Measurements from ENCODE around the gene EEF1A2. TPM values are rescaled to one million over a fixed set of nuclear protein-coding genes. Genes with fewer than 3 reads are reported as not detected.

EEF1A2 gene
- total and polyA plus RNA-seq, 4 donors, result 0.05 to 0.12 TPM; not detected in 2

DNA sequence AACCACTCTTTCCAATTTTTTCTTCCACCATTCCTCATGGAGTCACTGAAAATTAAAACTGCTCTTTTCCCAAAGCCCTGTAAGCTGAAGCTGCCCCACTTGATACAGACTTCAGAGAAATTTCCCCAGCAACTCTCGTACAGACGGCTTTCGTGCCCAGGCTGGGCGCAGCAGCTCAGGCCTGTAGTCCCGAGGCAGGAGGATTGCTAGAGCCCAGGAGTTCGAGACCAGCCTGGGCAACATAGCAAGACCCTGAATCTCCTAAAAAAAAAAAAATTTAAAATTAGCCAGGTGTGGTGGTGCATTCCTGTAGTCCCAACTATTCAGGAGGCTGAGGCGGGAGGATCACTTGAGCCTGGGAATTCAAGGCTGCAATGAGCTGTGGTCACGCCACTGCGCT is 28.3 kb upstream of the EEF1A2 start:
- Histone ChIP-seq H3K27me3 (ENCODE audit: control insufficient read depth in 4 of 4, insufficient read depth in 4 of 4, low read length in 3 of 4) (no peaks in the 10 kb centered on the region), H3K36me3 (ENCODE audit: control insufficient read depth in 4 of 4, insufficient read depth in 3 of 4, low read depth in 1 of 4, low read length in 3 of 4) (no peaks in the 10 kb centered on the region), H3K27ac (ENCODE audit: low read depth in 1 of 2, low read length in 2 of 2) (no peak overlapping the region), H3K4me3 (ENCODE audit: low read depth in 1 of 3, low read length in 3 of 3) (no peak overlapping the region), H3K9me3 (ENCODE audit: control insufficient read depth in 4 of 4, low read length in 3 of 4) (no peaks in the 10 kb centered on the region), H3K4me1 (ENCODE audit: control insufficient read depth in 4 of 4, insufficient read depth in 4 of 4, low read length in 3 of 4) (peaks cover 0 to 2% (median under 1%) of the 10 kb centered on the region in 4 donors), H3K9ac (ENCODE audit: low read depth in 1 of 2, low read length in 2 of 2) (no peak overlapping the region)
- WGBS, result 91% methylated on average over 9 of the region's 9 CpGs
- no peak for TF ChIP-seq FOXA2 (IDR thresholded peaks at IDR 0.05)
- no peak for TF ChIP-seq RAD21 (IDR thresholded peaks at IDR 0.05)
- TF ChIP-seq, protein P1, sequence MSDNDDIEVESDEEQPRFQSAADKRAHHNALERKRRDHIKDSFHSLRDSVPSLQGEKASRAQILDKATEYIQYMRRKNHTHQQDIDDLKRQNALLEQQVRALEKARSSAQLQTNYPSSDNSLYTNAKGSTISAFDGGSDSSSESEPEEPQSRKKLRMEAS (IDR thresholded peaks at IDR 0.05), result no peak
- no peak for TF ChIP-seq GABPA (IDR thresholded peaks at IDR 0.05 in 1 of 2, conservative IDR thresholded peaks at IDR 0.05 in 1 of 2)
- no peak for TF ChIP-seq SP1 (IDR thresholded peaks at IDR 0.05)
- no peak for TF ChIP-seq JUND (IDR thresholded peaks at IDR 0.05)
- TF ChIP-seq, protein P2, sequence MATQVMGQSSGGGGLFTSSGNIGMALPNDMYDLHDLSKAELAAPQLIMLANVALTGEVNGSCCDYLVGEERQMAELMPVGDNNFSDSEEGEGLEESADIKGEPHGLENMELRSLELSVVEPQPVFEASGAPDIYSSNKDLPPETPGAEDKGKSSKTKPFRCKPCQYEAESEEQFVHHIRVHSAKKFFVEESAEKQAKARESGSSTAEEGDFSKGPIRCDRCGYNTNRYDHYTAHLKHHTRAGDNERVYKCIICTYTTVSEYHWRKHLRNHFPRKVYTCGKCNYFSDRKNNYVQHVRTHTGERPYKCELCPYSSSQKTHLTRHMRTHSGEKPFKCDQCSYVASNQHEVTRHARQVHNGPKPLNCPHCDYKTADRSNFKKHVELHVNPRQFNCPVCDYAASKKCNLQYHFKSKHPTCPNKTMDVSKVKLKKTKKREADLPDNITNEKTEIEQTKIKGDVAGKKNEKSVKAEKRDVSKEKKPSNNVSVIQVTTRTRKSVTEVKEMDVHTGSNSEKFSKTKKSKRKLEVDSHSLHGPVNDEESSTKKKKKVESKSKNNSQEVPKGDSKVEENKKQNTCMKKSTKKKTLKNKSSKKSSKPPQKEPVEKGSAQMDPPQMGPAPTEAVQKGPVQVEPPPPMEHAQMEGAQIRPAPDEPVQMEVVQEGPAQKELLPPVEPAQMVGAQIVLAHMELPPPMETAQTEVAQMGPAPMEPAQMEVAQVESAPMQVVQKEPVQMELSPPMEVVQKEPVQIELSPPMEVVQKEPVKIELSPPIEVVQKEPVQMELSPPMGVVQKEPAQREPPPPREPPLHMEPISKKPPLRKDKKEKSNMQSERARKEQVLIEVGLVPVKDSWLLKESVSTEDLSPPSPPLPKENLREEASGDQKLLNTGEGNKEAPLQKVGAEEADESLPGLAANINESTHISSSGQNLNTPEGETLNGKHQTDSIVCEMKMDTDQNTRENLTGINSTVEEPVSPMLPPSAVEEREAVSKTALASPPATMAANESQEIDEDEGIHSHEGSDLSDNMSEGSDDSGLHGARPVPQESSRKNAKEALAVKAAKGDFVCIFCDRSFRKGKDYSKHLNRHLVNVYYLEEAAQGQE (IDR thresholded peaks at IDR 0.05), result no peak
- no peak for TF ChIP-seq YY1 (IDR thresholded peaks at IDR 0.05)
- TF ChIP-seq HNF4G (IDR thresholded peaks at IDR 0.05), result no peak
- no peak for TF ChIP-seq NR2F2 (IDR thresholded peaks at IDR 0.05)
- no peak for TF ChIP-seq EGR1 (IDR thresholded peaks at IDR 0.05; ENCODE audit: low read depth in 2 of 2)
- TF ChIP-seq, protein P3, sequence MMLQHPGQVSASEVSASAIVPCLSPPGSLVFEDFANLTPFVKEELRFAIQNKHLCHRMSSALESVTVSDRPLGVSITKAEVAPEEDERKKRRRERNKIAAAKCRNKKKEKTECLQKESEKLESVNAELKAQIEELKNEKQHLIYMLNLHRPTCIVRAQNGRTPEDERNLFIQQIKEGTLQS (IDR thresholded peaks at IDR 0.05), result no peak
- TF ChIP-seq TAF1 (conservative IDR thresholded peaks at IDR 0.05), result no peak
- no peak for TF ChIP-seq HNF4A (conservative IDR thresholded peaks at IDR 0.05)
- no peak for TF ChIP-seq RXRA (IDR thresholded peaks at IDR 0.05)
- no peak for TF ChIP-seq FOXA1 (IDR thresholded peaks at IDR 0.05)
- TF ChIP-seq, protein P4, sequence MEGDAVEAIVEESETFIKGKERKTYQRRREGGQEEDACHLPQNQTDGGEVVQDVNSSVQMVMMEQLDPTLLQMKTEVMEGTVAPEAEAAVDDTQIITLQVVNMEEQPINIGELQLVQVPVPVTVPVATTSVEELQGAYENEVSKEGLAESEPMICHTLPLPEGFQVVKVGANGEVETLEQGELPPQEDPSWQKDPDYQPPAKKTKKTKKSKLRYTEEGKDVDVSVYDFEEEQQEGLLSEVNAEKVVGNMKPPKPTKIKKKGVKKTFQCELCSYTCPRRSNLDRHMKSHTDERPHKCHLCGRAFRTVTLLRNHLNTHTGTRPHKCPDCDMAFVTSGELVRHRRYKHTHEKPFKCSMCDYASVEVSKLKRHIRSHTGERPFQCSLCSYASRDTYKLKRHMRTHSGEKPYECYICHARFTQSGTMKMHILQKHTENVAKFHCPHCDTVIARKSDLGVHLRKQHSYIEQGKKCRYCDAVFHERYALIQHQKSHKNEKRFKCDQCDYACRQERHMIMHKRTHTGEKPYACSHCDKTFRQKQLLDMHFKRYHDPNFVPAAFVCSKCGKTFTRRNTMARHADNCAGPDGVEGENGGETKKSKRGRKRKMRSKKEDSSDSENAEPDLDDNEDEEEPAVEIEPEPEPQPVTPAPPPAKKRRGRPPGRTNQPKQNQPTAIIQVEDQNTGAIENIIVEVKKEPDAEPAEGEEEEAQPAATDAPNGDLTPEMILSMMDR (IDR thresholded peaks at IDR 0.05; ENCODE audit: low read depth, low read length, missing input control), result no peak
- TF ChIP-seq, protein P5, sequence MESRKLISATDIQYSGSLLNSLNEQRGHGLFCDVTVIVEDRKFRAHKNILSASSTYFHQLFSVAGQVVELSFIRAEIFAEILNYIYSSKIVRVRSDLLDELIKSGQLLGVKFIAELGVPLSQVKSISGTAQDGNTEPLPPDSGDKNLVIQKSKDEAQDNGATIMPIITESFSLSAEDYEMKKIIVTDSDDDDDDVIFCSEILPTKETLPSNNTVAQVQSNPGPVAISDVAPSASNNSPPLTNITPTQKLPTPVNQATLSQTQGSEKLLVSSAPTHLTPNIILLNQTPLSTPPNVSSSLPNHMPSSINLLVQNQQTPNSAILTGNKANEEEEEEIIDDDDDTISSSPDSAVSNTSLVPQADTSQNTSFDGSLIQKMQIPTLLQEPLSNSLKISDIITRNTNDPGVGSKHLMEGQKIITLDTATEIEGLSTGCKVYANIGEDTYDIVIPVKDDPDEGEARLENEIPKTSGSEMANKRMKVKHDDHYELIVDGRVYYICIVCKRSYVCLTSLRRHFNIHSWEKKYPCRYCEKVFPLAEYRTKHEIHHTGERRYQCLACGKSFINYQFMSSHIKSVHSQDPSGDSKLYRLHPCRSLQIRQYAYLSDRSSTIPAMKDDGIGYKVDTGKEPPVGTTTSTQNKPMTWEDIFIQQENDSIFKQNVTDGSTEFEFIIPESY (IDR thresholded peaks at IDR 0.05), result no peak
- DNase-seq (ENCODE audit: low spot score), result no peak
